CD4-positive, alpha-beta memory T cell (primary cell): ENCODE data around the gene RNF41. TPM values are rescaled to one million over a fixed set of nuclear protein-coding genes. Genes with fewer than 3 reads are reported as not detected.
A peak's percentile ranks its signal among the peaks of the same experiment; 100 is the strongest.

ENCODE experiments used
- CTCF ChIA-PET: fragments of 350-600 bp; sonication (Branson Sonifier 250); formaldehyde crosslinking; loops from one replicate; lab custom pipeline; 2021; ENCODE audit warnings: inconsistent platforms; ENCODE audit not compliant: partially characterized antibody; lab: Charles Lee
- POLR2A ChIA-PET: fragments of 350-600 bp; sonication (Branson Sonifier 250); formaldehyde crosslinking; loops from one replicate; lab custom pipeline; 2021; ENCODE audit not compliant: partially characterized antibody; lab: Charles Lee
- DNase-seq, 5 donors: peaks; one replicate each; pipeline versions ENCODE4 v3.0.0 to v3.0.0-alpha.2; 2020 to 2022; ENCODE audit warnings: mixed read lengths in 1 of 5
- H3K27ac ChIP-seq: one replicate; pipeline ENCODE4 v1.7.0; 2013; ENCODE audit warnings: low read depth, low read length
- H3K27me3 ChIP-seq: 2 replicates; pipeline ENCODE4 v1.7.0; 2013; ENCODE audit warnings: mild to moderate bottlenecking, low read length, moderate library complexity; ENCODE audit not compliant: insufficient read depth
- H3K36me3 ChIP-seq: 2 replicates; pipeline ENCODE4 v1.7.0; 2013; ENCODE audit warnings: mild to moderate bottlenecking, low read length, moderate library complexity; ENCODE audit not compliant: insufficient read depth
- H3K4me1 ChIP-seq: 2 replicates; pipeline ENCODE4 v1.7.0; 2013; ENCODE audit warnings: mild to moderate bottlenecking, low read length, moderate library complexity; ENCODE audit not compliant: insufficient read depth
- H3K4me3 ChIP-seq, 2 donors: one replicate each; pipeline ENCODE4 v1.7.0; 2013; ENCODE audit warnings: low read length in 2 of 2, mild to moderate bottlenecking in 1 of 2
- H3K9me3 ChIP-seq, 2 donors: one replicate each; pipeline ENCODE4 v1.7.0; 2013; ENCODE audit warnings: low read length in 2 of 2, control low read depth in 1 of 2; ENCODE audit not compliant: control insufficient read depth in 1 of 2
- H3K27ac Mint-ChIP-seq, 7 donors: one replicate each; pipeline ENCODE4 v1.8.0; 2020 to 2021; ENCODE audit warnings: mixed read lengths in 7 of 7, mild to moderate bottlenecking in 6 of 7, inconsistent platforms in 3 of 7, moderate library complexity in 3 of 7
- H3K27me3 Mint-ChIP-seq, 2 donors: one replicate each; pipeline ENCODE4 v1.8.0; 2020 to 2021; ENCODE audit warnings: mixed read lengths in 2 of 2
- H3K36me3 Mint-ChIP-seq, 2 donors: one replicate each; pipeline ENCODE4 v1.8.0; 2020 to 2021; ENCODE audit warnings: mixed read lengths in 2 of 2, inconsistent platforms in 1 of 2, mild to moderate bottlenecking in 1 of 2
- H3K4me1 Mint-ChIP-seq, 4 donors: one replicate each; pipeline ENCODE4 v1.8.0; 2020 to 2021; ENCODE audit warnings: mixed read lengths in 4 of 4, mild to moderate bottlenecking in 1 of 4
- H3K4me3 Mint-ChIP-seq, 8 donors: one replicate each; pipeline ENCODE4 v1.8.0; 2020 to 2021; ENCODE audit warnings: mixed read lengths in 8 of 8, mild to moderate bottlenecking in 7 of 8, moderate library complexity in 6 of 8, inconsistent platforms in 3 of 8
- H3K9me3 Mint-ChIP-seq, 8 donors: one replicate each; pipeline ENCODE4 v1.8.0; 2020 to 2021; ENCODE audit warnings: mixed read lengths in 8 of 8, mild to moderate bottlenecking in 5 of 8, inconsistent platforms in 3 of 8, moderate library complexity in 1 of 8
- intact Hi-C: fragments of 100-400 bp; cut with micrococcal nuclease; formaldehyde crosslinking; loops from one replicate; pipeline ENCODE4 v1.15.1; 2023
- polyA plus RNA-seq, 2 donors: library from polyadenylated mRNA; unstranded; fragments of 300-500 nt; fragmentation: Illumina TruSeq; gene quantifications; one replicate each; pipeline ENCODE4 v1.2.3, GENCODE V29; 2021
- total RNA-seq, 2 experiments: library from RNA; stranded (reverse); gene quantifications; one replicate each; pipeline ENCODE4 v1.2.3, GENCODE V29; 2021

The RNF41 gene
- total and polyA plus RNA-seq, 4 experiments from 2014 or later, result 33.2 to 46.7 (median 41.5) TPM

DNA sequence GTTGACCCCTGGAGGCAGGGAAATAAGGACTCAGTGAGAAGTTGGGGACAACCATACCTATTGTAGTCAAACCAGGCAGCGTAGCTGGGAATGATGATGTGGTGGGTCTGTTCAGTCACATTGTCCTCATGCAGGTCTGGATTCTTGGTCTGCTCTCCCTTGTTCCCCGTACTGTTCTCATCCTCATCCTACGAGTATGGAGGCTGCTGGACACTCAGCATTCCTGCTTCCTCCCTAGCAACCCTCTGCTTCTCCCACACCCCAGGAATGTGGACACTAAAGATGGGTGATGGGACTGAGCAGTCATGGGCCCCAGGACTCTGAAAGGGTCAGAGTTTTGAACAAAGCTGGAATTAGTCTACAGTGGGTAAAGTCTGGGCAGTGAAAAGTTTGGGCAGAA, 43.4 kb downstream of the RNF41 start:
- no peak for DNase-seq
- Mint-ChIP-seq H3K4me3 (no peak overlapping the region), H3K4me1 (peaks cover 0 to 3% (median 0%) of the 10 kb centered on the region in 4 donors), H3K36me3 (peaks cover 51 to 77% of the 10 kb centered on the region in 2 donors), H3K27me3 (no peaks in the 10 kb centered on the region), H3K27ac (peak overlapping the region in 3 of 7 donors; percentile 18 to 43 (median 39)), H3K9me3 (no peaks in the 10 kb centered on the region)
- no peak overlapping the region for H3K27ac ChIP-seq
- ChIA-PET CTCF (interaction anchor here (0.9 to 1.0 kb wide), 2 partner anchors 12 to 59 kb away, joined by 3 to 4 read pairs; no protein-coding TSS in a partner anchor), POLR2A (interaction anchor here (0.5 to 2.5 kb wide), 4 partner anchors 11 to 236 kb away, joined by 3 to 13 read pairs (median 4); partner anchors contain the start of genes ESYT1 and SMARCC2)
- H3K4me3 ChIP-seq, result no peak overlapping the region
- H3K9me3 ChIP-seq, result no peaks in the 10 kb centered on the region
- peaks cover 65% of the 10 kb centered on the region for H3K36me3 ChIP-seq
- no peaks in the 10 kb centered on the region for H3K4me1 ChIP-seq
- intact Hi-C loops, result no loop called here
- H3K27me3 ChIP-seq, result no peaks in the 10 kb centered on the region

DNA sequence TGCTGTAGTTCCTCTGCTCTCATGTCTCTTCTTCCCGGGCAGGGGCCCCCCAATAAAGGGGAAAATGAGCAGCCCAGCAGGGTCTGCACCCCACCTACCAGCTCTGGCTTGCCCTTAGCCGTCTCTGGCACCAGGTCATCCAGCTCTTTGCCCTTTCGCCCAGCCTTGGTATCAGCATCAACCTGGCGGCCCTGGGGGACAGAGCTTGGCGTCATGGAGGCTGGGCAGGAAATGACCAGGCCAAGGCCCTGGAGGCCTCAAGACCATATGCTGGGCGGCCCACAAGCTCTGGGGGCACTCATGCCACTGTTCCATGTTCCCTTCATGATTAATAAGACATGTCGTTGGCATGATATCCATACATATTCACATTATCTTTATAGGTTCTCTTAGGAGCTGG, 48.9 kb downstream of the RNF41 start:
- CTCF ChIA-PET, result interaction anchor here (0.9 to 1.2 kb wide), 3 partner anchors 11 to 17 kb away, joined by 3 read pairs; no protein-coding TSS in a partner anchor
- H3K9me3 Mint-ChIP-seq, result no peaks in the 10 kb centered on the region
- intact Hi-C loops, result no loop called here

DNA sequence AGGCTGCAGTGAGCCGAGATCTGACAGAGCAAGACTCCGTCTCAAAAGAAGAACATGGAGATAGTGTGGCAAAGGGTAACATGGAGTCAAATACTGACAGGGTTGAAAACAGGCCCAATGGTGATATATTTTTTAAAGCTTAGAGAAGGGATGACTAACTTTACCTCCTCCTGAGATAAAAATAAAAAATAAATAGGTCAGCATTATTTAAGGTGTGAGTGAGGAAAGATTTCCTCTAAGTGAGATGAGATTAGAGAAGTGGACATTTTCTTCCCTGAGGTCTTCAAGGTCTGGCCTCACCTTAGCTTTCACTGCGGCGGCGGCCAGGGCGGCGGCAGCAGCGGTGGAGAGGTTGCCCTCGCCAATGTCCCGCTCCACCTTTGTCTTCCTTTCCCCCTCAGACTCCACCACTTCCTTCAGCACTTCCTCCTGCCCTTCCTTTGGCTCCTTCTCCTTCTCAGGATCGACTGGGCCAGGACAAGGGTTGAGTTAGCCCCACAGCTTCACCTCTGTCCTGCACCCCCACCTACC, 52.4 kb downstream of the RNF41 start:
- no peaks in the 10 kb centered on the region for H3K27me3 Mint-ChIP-seq
- POLR2A ChIA-PET, result interaction anchor here (0.6 to 1.4 kb wide), 5 partner anchors 10 to 20 kb away, joined by 3 to 5 read pairs (median 3); partner anchors contain the start of genes MYL6B and SMARCC2
- DNase-seq, result no peak
- Histone ChIP-seq H3K4me3 (no peak overlapping the region), H3K4me1 (no peaks in the 10 kb centered on the region), H3K27me3 (no peaks in the 10 kb centered on the region), H3K27ac (no peak overlapping the region), H3K9me3 (no peaks in the 10 kb centered on the region), H3K36me3 (peaks cover 74% of the 10 kb centered on the region)
- peaks cover 0 to 5% (median 3%) of the 10 kb centered on the region in 4 donors for H3K4me1 Mint-ChIP-seq
- intact Hi-C loops, result no loop called here
- peak overlapping the region in 6 of 7 donors; percentile 32 to 88 (median 72) for H3K27ac Mint-ChIP-seq
- H3K9me3 Mint-ChIP-seq, result no peaks in the 10 kb centered on the region
- H3K36me3 Mint-ChIP-seq, result peaks cover 44 to 78% of the 10 kb centered on the region in 2 donors
- CTCF ChIA-PET, result no interaction called here
- H3K4me3 Mint-ChIP-seq, result no peak overlapping the region

More for the DNA sequence above, 48.9 kb downstream of the RNF41 start:
- POLR2A ChIA-PET, result interaction anchor here (0.7 to 1.5 kb wide), 4 partner anchors 10 to 21 kb away, joined by 3 to 7 read pairs (median 4); partner anchors contain the start of genes MYL6, MYL6B and SMARCC2
- Mint-ChIP-seq H3K4me3 (no peak overlapping the region), H3K4me1 (peaks cover 0 to 3% (median 0%) of the 10 kb centered on the region in 4 donors), H3K27me3 (no peaks in the 10 kb centered on the region), H3K36me3 (peaks cover 43 to 80% of the 10 kb centered on the region in 2 donors), H3K27ac (peak overlapping the region in 1 of 7 donors; percentile 59)
- Histone ChIP-seq H3K27me3 (no peaks in the 10 kb centered on the region), H3K4me3 (no peak overlapping the region), H3K9me3 (no peaks in the 10 kb centered on the region), H3K4me1 (no peaks in the 10 kb centered on the region), H3K36me3 (peaks cover 74% of the 10 kb centered on the region), H3K27ac (no peak overlapping the region)
- no peak for DNase-seq

DNA sequence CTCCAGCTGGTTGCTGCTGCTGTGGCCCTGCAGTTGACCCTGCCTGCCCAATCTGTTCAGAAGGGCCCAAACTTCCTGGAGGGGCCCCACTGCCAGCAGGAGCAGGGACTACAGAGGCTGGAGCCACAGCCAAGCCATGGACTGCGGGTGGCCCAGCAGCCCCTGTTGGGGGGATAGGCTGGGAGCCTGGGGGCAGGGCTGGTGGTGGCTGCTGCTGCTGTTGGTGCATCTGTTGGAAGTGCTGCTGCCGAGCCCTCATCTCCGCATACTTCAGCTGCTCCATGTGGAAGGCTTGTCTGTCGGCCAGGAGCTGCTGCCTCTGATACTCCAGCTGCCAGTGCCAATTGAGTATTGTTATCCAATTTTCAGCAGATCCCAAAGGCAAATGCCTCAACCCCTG, 56.4 kb downstream of the RNF41 start:
- Mint-ChIP-seq H3K36me3 (peaks cover 49 to 75% of the 10 kb centered on the region in 2 donors), H3K4me3 (no peak overlapping the region)
- H3K27ac ChIP-seq, result no peak overlapping the region

DNA sequence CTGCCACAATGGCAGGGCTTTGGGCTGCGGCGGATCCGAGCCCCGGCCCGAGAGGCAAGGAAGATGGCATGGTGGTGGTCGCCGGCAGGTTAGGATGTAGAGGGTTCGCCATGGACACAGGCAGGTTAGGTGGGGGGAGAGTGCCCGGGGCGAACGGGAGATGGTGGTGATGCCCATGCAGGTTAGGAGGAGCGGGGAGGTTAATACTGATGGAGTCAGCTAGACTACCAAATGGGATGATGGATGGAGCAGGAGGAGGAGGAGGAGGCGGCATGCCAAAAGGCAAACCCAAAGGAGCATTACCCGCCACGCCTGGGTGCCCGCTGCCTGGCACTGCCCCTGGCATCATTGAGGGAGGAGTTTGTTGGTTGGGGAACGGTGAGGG, 57.4 kb downstream of the RNF41 start:
- peak overlapping the region in 3 of 7 donors; percentile 35 to 96 (median 42) for H3K27ac Mint-ChIP-seq
- peaks cover 48 to 75% of the 10 kb centered on the region in 2 donors for H3K36me3 Mint-ChIP-seq
- H3K36me3 ChIP-seq, result peaks cover 71% of the 10 kb centered on the region
- intact Hi-C loops, result no loop called here
- POLR2A ChIA-PET, result interaction anchor here (1.0 to 4.1 kb wide), 6 partner anchors 12 to 300 kb away, joined by 4 to 20 read pairs (median 8); partner anchors contain the start of genes ESYT1 and PA2G4
- H3K27me3 ChIP-seq, result no peaks in the 10 kb centered on the region
- H3K4me1 ChIP-seq, result peaks cover 26% of the 10 kb centered on the region
- H3K4me1 Mint-ChIP-seq, result peaks cover 17 to 40% (median 26%) of the 10 kb centered on the region in 4 donors
- H3K4me3 Mint-ChIP-seq, result peak overlapping the region in 1 of 8 donors; percentile 36
- no peak overlapping the region for H3K4me3 ChIP-seq
- CTCF ChIA-PET, result interaction anchor here (2.3 kb wide), 1 partner anchor 24 kb away, joined by 8 read pairs; no protein-coding TSS in a partner anchor
- no peaks in the 10 kb centered on the region for H3K27me3 Mint-ChIP-seq
- no peaks in the 10 kb centered on the region for H3K9me3 ChIP-seq
- no peak for DNase-seq
- no peak overlapping the region for H3K27ac ChIP-seq
- H3K9me3 Mint-ChIP-seq, result no peaks in the 10 kb centered on the region

More for the DNA sequence above, 56.4 kb downstream of the RNF41 start:
- Mint-ChIP-seq H3K9me3 (no peaks in the 10 kb centered on the region), H3K27me3 (no peaks in the 10 kb centered on the region), H3K4me1 (peaks cover 9 to 30% (median 16%) of the 10 kb centered on the region in 4 donors), H3K27ac (peak overlapping the region in 6 of 7 donors; percentile 6 to 86 (median 64))
- intact Hi-C loops, result no loop called here
- Histone ChIP-seq H3K4me3 (no peak overlapping the region), H3K27me3 (no peaks in the 10 kb centered on the region), H3K36me3 (peaks cover 73% of the 10 kb centered on the region), H3K9me3 (no peaks in the 10 kb centered on the region), H3K4me1 (peaks cover 16% of the 10 kb centered on the region)
- ChIA-PET CTCF (interaction anchor here (0.9 to 2.3 kb wide), 5 partner anchors 23 to 299 kb away, joined by 3 to 8 read pairs (median 6); partner anchors contain the start of genes RNF41 and ZC3H10), POLR2A (interaction anchor here (0.9 to 2.7 kb wide), 9 partner anchors 23 to 299 kb away, joined by 3 to 16 read pairs (median 4); partner anchors contain the start of genes ESYT1, RNF41 and ZC3H10)
- DNase-seq, result no peak

DNA sequence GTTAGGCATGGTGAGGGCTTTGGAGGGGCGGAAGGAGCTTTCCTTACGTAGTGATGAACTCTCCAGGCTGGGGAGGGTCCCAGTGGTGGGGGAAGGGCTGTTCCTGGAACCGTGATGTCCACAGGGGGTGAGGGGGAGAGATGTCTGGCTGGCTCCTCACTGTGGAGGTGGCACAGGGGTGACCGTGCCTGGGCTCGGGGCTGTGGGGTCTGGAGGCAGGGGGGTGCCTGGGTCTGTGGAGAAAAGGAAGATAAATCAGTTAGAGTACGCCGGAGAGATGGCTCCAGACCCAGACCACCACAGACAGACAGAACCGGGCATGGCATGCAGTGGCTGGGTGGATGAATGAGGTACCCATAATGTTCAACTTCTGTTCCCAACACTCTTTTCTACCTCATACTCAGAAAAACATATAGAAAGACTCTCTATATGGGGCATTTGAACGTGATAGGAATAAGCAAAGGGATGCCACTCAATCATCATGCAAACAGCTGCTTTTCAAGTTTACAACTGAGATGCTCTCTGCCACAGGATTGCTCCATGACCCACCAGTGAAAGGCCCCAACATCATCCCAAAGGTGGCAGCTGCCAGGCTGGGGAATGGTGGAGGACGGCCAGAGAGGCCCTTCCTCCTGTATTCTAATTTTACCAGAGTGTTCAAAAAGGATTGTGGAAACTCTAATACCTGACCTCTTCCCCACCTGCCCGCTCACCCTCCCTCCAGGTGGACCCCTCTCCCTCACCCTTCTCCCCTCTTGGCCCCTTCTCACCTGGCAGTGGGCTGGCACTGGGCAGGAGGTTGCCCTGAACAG, 58.0 kb downstream of the RNF41 start:
- H3K36me3 ChIP-seq, result peaks cover 65% of the 10 kb centered on the region
- no peak overlapping the region for H3K4me3 ChIP-seq
- no peak for DNase-seq
- no peaks in the 10 kb centered on the region for H3K27me3 ChIP-seq
- no peaks in the 10 kb centered on the region for H3K27me3 Mint-ChIP-seq
- CTCF ChIA-PET, result interaction anchor here (1.0 to 2.3 kb wide), 6 partner anchors 19 to 46 kb away, joined by 3 to 8 read pairs (median 5); partner anchors contain the start of gene ZC3H10
- H3K4me1 Mint-ChIP-seq, result peaks cover 22 to 46% (median 31%) of the 10 kb centered on the region in 4 donors
- H3K4me3 Mint-ChIP-seq, result peak overlapping the region in 2 of 8 donors; percentile 15 to 36
- peaks cover 48 to 78% of the 10 kb centered on the region in 2 donors for H3K36me3 Mint-ChIP-seq
- no peaks in the 10 kb centered on the region for H3K9me3 Mint-ChIP-seq
- H3K4me1 ChIP-seq, result peaks cover 30% of the 10 kb centered on the region
- H3K9me3 ChIP-seq, result no peaks in the 10 kb centered on the region
- H3K27ac Mint-ChIP-seq, result peak overlapping the region; percentile 9 to 96 (median 53)
- no peak overlapping the region for H3K27ac ChIP-seq
- intact Hi-C loops, result no loop called here
- POLR2A ChIA-PET, result interaction anchor here (1.0 to 10.8 kb wide), 14 partner anchors 8 to 304 kb away, joined by 3 to 236 read pairs (median 8); partner anchors contain the start of genes ESYT1, PA2G4, RPL41 and SMARCC2
